Measurements from ENCODE around the gene QPRT.

GRCh38 chr16:29641561-29641960, 37.4 kb upstream of the QPRT start:
- TF ChIP-seq EZH2phosphoT487 (IDR thresholded peaks at IDR 0.05; ENCODE audit: borderline replicate concordance) (no peak), CTCF (IDR thresholded peaks at IDR 0.05 in 2 of 3, conservative IDR thresholded peaks at IDR 0.05 in 1 of 3; ENCODE audit: borderline replicate concordance in 1 of 3, insufficient read depth in 1 of 3, low read depth in 2 of 3, low read length in 2 of 3) (peak; percentile 3 to 30 (median 22); a peak in 3 of 6 replicates), YY1 (IDR thresholded peaks at IDR 0.05; ENCODE audit: extremely low read depth, insufficient replicate concordance, low read depth, low read length) (no peak), ATF3 (IDR thresholded peaks at IDR 0.05) (no peak), REST (IDR thresholded peaks at IDR 0.05; ENCODE audit: low read depth) (no peak), EZH2 (IDR thresholded peaks at IDR 0.05) (no peak), POLR2AphosphoS5 (IDR thresholded peaks at IDR 0.05; ENCODE audit: low read depth, low read length) (no peak), ZBTB33 (IDR thresholded peaks at IDR 0.05; ENCODE audit: extremely low read depth, insufficient replicate concordance, low read length) (no peak), SIN3A (IDR thresholded peaks at IDR 0.05; ENCODE audit: low read depth) (no peak), CBX3 (IDR thresholded peaks at IDR 0.05; ENCODE audit: low read depth) (no peak), RAD21 (IDR thresholded peaks at IDR 0.05; ENCODE audit: low read depth) (peak; percentile 53), SP1 (IDR thresholded peaks at IDR 0.05; ENCODE audit: low read depth) (no peak)

Data from HCT116 (cell line).